ENCODE data around the gene PRIMA1. TPM values are rescaled to one million over a fixed set of nuclear protein-coding genes. Genes with fewer than 3 reads are reported as not detected.
A peak's percentile ranks its signal among the peaks of the same experiment; 100 is the strongest.

Gene PRIMA1
- total and polyA plus RNA-seq, 7 experiments from 2014 or later, result not detected

- H3K27me3 Mint-ChIP-seq, result peaks cover 52 to 74% (median 71%) of the 10 kb centered on the region in 5 donors
These were observed 400 bp upstream of the PRIMA1 start for GRCh38 chr14:93788543-93789227.

GRCh38 chr14:93787465-93788292 is 606 bp downstream of the PRIMA1 start:
- DNase-seq (no peak), ATAC-seq (peak; percentile 14)
- H3K36me3 Mint-ChIP-seq, result peaks cover 0 to 4% (median 0%) of the 10 kb centered on the region in 5 donors
- no peak overlapping the region for H3K27ac Mint-ChIP-seq
- H3K4me3 ChIP-seq (ENCODE audit: low read length), result no peak overlapping the region
- H3K27me3 ChIP-seq (ENCODE audit: control insufficient read depth in 2 of 2, insufficient read depth in 2 of 2, low read length in 2 of 2), result no peaks in the 10 kb centered on the region
- ChIA-PET POLR2A (no interaction called here), CTCF (no interaction called here)
- intact Hi-C loops (cut with micrococcal nuclease), result no loop called here
- H3K27me3 Mint-ChIP-seq, result peaks cover 55 to 75% (median 66%) of the 10 kb centered on the region in 5 donors
- H3K4me1 Mint-ChIP-seq, result peaks cover 0 to 10% (median 4%) of the 10 kb centered on the region in 7 donors
- H3K27ac ChIP-seq (ENCODE audit: low read depth, low read length), result no peak overlapping the region
- H3K4me3 Mint-ChIP-seq, result no peak overlapping the region
- H3K4me1 ChIP-seq (ENCODE audit: control insufficient read depth in 2 of 2, insufficient read depth in 2 of 2, low read length in 2 of 2), result no peaks in the 10 kb centered on the region
- peaks cover 0 to 2% (median 0%) of the 10 kb centered on the region in 11 donors for H3K9me3 Mint-ChIP-seq
- no peaks in the 10 kb centered on the region for H3K9me3 ChIP-seq (ENCODE audit: control insufficient read depth in 2 of 3, low read length in 3 of 3)
- no peaks in the 10 kb centered on the region for H3K36me3 ChIP-seq (ENCODE audit: control insufficient read depth in 2 of 3, insufficient read depth in 3 of 3, low read length in 3 of 3)

More at GRCh38 chr14:93788543-93789227, 400 bp upstream of the PRIMA1 start:
- Mint-ChIP-seq H3K4me3 (peak overlapping the region in 1 of 10 donors; percentile 57), H3K27ac (no peak overlapping the region), H3K4me1 (peaks cover 0 to 10% (median 4%) of the 10 kb centered on the region in 7 donors), H3K9me3 (peaks cover 0 to 4% (median 0%) of the 10 kb centered on the region in 11 donors), H3K36me3 (peaks cover 0 to 4% (median 0%) of the 10 kb centered on the region in 5 donors)
- Histone ChIP-seq H3K4me1 (ENCODE audit: control insufficient read depth in 2 of 2, insufficient read depth in 2 of 2, low read length in 2 of 2) (no peaks in the 10 kb centered on the region), H3K9me3 (ENCODE audit: control insufficient read depth in 2 of 3, low read length in 3 of 3) (no peaks in the 10 kb centered on the region), H3K27me3 (ENCODE audit: control insufficient read depth in 2 of 2, insufficient read depth in 2 of 2, low read length in 2 of 2) (no peaks in the 10 kb centered on the region), H3K36me3 (ENCODE audit: control insufficient read depth in 2 of 3, insufficient read depth in 3 of 3, low read length in 3 of 3) (no peaks in the 10 kb centered on the region), H3K27ac (ENCODE audit: low read depth, low read length) (no peak overlapping the region), H3K4me3 (ENCODE audit: low read length) (no peak overlapping the region)
- POLR2A ChIA-PET, result no interaction called here
- intact Hi-C loops (cut with micrococcal nuclease), result no loop called here
- CTCF ChIA-PET, result no interaction called here
- ATAC-seq, result no peak
- DNase-seq, result no peak

GRCh38 chr14:93785423-93785822 is 2.9 kb downstream of the PRIMA1 start:
- Histone ChIP-seq H3K4me1 (ENCODE audit: control insufficient read depth in 2 of 2, insufficient read depth in 2 of 2, low read length in 2 of 2) (no peaks in the 10 kb centered on the region), H3K9me3 (ENCODE audit: control insufficient read depth in 2 of 3, low read length in 3 of 3) (no peaks in the 10 kb centered on the region), H3K36me3 (ENCODE audit: control insufficient read depth in 2 of 3, insufficient read depth in 3 of 3, low read length in 3 of 3) (no peaks in the 10 kb centered on the region), H3K4me3 (ENCODE audit: low read length) (no peak overlapping the region), H3K27me3 (ENCODE audit: control insufficient read depth in 2 of 2, insufficient read depth in 2 of 2, low read length in 2 of 2) (no peaks in the 10 kb centered on the region), H3K27ac (ENCODE audit: low read depth, low read length) (no peak overlapping the region)
- no peak overlapping the region for H3K27ac Mint-ChIP-seq
- no peak for ATAC-seq
- peaks cover 0 to 4% (median 0%) of the 10 kb centered on the region in 5 donors for H3K36me3 Mint-ChIP-seq
- no peaks in the 10 kb centered on the region for H3K9me3 Mint-ChIP-seq
- peaks cover 0 to 10% (median 4%) of the 10 kb centered on the region in 7 donors for H3K4me1 Mint-ChIP-seq
- H3K4me3 Mint-ChIP-seq, result no peak overlapping the region
- ChIA-PET CTCF (no interaction called here), POLR2A (no interaction called here)
- H3K27me3 Mint-ChIP-seq, result peaks cover 41 to 59% (median 48%) of the 10 kb centered on the region in 5 donors
- DNase-seq, result no peak
- intact Hi-C loops (cut with micrococcal nuclease), result no loop called here

- CTCF ChIA-PET, result no interaction called here
- Mint-ChIP-seq H3K9me3 (no peaks in the 10 kb centered on the region), H3K27ac (no peak overlapping the region), H3K4me1 (peaks cover 0 to 10% (median 4%) of the 10 kb centered on the region in 7 donors), H3K36me3 (peaks cover 0 to 4% (median 0%) of the 10 kb centered on the region in 5 donors), H3K27me3 (peaks cover 35 to 53% (median 42%) of the 10 kb centered on the region in 5 donors), H3K4me3 (no peak overlapping the region)
- Histone ChIP-seq H3K9me3 (ENCODE audit: control insufficient read depth in 2 of 3, low read length in 3 of 3) (no peaks in the 10 kb centered on the region), H3K36me3 (ENCODE audit: control insufficient read depth in 2 of 3, insufficient read depth in 3 of 3, low read length in 3 of 3) (no peaks in the 10 kb centered on the region), H3K27me3 (ENCODE audit: control insufficient read depth in 2 of 2, insufficient read depth in 2 of 2, low read length in 2 of 2) (no peaks in the 10 kb centered on the region), H3K4me3 (ENCODE audit: low read length) (no peak overlapping the region), H3K4me1 (ENCODE audit: control insufficient read depth in 2 of 2, insufficient read depth in 2 of 2, low read length in 2 of 2) (no peaks in the 10 kb centered on the region), H3K27ac (ENCODE audit: low read depth, low read length) (no peak overlapping the region)
- DNase-seq (no peak), ATAC-seq (no peak)
- intact Hi-C loops (cut with micrococcal nuclease), result no loop called here
- POLR2A ChIA-PET, result no interaction called here
These were observed 3.4 kb downstream of the PRIMA1 start for GRCh38 chr14:93784878-93785277.

GRCh38 chr14:93780813-93781400 is 7.4 kb downstream of the PRIMA1 start:
- H3K4me3 ChIP-seq (ENCODE audit: low read length), result no peak overlapping the region
- no peaks in the 10 kb centered on the region for H3K4me1 Mint-ChIP-seq
- H3K27me3 Mint-ChIP-seq, result peaks cover 13 to 20% (median 16%) of the 10 kb centered on the region in 5 donors
- no peaks in the 10 kb centered on the region for H3K27me3 ChIP-seq (ENCODE audit: control insufficient read depth in 2 of 2, insufficient read depth in 2 of 2, low read length in 2 of 2)
- POLR2A ChIA-PET, result no interaction called here
- no peaks in the 10 kb centered on the region for H3K36me3 Mint-ChIP-seq
- no peak overlapping the region for H3K4me3 Mint-ChIP-seq
- DNase-seq (no peak), ATAC-seq (no peak)
- H3K36me3 ChIP-seq (ENCODE audit: control insufficient read depth in 2 of 3, insufficient read depth in 3 of 3, low read length in 3 of 3), result no peaks in the 10 kb centered on the region
- no peaks in the 10 kb centered on the region for H3K4me1 ChIP-seq (ENCODE audit: control insufficient read depth in 2 of 2, insufficient read depth in 2 of 2, low read length in 2 of 2)
- intact Hi-C loops (cut with micrococcal nuclease), result no loop called here
- CTCF ChIA-PET, result no interaction called here
- H3K27ac ChIP-seq (ENCODE audit: low read depth, low read length), result no peak overlapping the region
- no peaks in the 10 kb centered on the region for H3K9me3 Mint-ChIP-seq
- no peak overlapping the region for H3K27ac Mint-ChIP-seq
- no peaks in the 10 kb centered on the region for H3K9me3 ChIP-seq (ENCODE audit: control insufficient read depth in 2 of 3, low read length in 3 of 3)

GRCh38 chr14:93778856-93779629 is 9.2 kb downstream of the PRIMA1 start:
- H3K27me3 ChIP-seq (ENCODE audit: control insufficient read depth in 2 of 2, insufficient read depth in 2 of 2, low read length in 2 of 2), result no peaks in the 10 kb centered on the region
- Mint-ChIP-seq H3K36me3 (no peaks in the 10 kb centered on the region), H3K4me3 (no peak overlapping the region), H3K9me3 (peaks cover 0 to 4% (median 0%) of the 10 kb centered on the region in 11 donors), H3K4me1 (no peaks in the 10 kb centered on the region), H3K27me3 (peaks cover 3 to 9% (median 8%) of the 10 kb centered on the region in 5 donors), H3K27ac (no peak overlapping the region)
- H3K4me1 ChIP-seq (ENCODE audit: control insufficient read depth in 2 of 2, insufficient read depth in 2 of 2, low read length in 2 of 2), result no peaks in the 10 kb centered on the region
- CTCF ChIA-PET, result no interaction called here
- no peaks in the 10 kb centered on the region for H3K9me3 ChIP-seq (ENCODE audit: control insufficient read depth in 2 of 3, low read length in 3 of 3)
- no peaks in the 10 kb centered on the region for H3K36me3 ChIP-seq (ENCODE audit: control insufficient read depth in 2 of 3, insufficient read depth in 3 of 3, low read length in 3 of 3)
- intact Hi-C loops (cut with micrococcal nuclease), result no loop called here
- no peak overlapping the region for H3K4me3 ChIP-seq (ENCODE audit: low read length)
- POLR2A ChIA-PET, result no interaction called here
- ATAC-seq (no peak), DNase-seq (no peak)
- H3K27ac ChIP-seq (ENCODE audit: low read depth, low read length), result no peak overlapping the region

All from naive thymus-derived CD4-positive, alpha-beta T cell (primary cell).